Keratinocyte (primary cell): ENCODE results near the gene TRAF7.

Experiments used
- CTCF ChIP-seq, 3 experiments: IDR thresholded peaks in 1 of 3; conservative IDR thresholded peaks in 1 of 3; optimal IDR thresholded peaks in 1 of 3; 2 replicates in 2 of 3; 3 replicates in 1 of 3; pipeline versions ENCODE3 to v1.5.1; 2011; ENCODE audit warnings: low read length in 3 of 3, mild to moderate bottlenecking in 3 of 3, moderate library complexity in 2 of 3, control low read depth in 1 of 3, inconsistent platforms in 1 of 3; ENCODE audit not compliant: insufficient read depth in 2 of 3; ENCODE audit errors: extremely low read depth in 1 of 3
- EZH2 ChIP-seq: IDR thresholded peaks from one replicate; pipeline ENCODE4 v1.6.1; 2012; ENCODE audit warnings: inconsistent platforms, mild to moderate bottlenecking, low read length, moderate library complexity

- no peak for TF ChIP-seq CTCF (optimal IDR thresholded peaks at IDR 0.05 in 1 of 3, IDR thresholded peaks at IDR 0.05 in 1 of 3, conservative IDR thresholded peaks at IDR 0.05 in 1 of 3; ENCODE audit: extremely low read depth in 1 of 3, insufficient read depth in 2 of 3, low read length in 3 of 3)
- no peak for TF ChIP-seq EZH2
Measured at GRCh38 chr16:2179576-2179975, 24.0 kb downstream of the TRAF7 start.
